ENCODE data around the gene TP53I11. TPM values are rescaled to one million over a fixed set of nuclear protein-coding genes. Genes with fewer than 3 reads are reported as not detected.
A peak's percentile ranks its signal among the peaks of the same experiment; 100 is the strongest.

The TP53I11 gene
- total RNA-seq, 1 experiment from 2014 or later: 94.2 TPM

DNA sequence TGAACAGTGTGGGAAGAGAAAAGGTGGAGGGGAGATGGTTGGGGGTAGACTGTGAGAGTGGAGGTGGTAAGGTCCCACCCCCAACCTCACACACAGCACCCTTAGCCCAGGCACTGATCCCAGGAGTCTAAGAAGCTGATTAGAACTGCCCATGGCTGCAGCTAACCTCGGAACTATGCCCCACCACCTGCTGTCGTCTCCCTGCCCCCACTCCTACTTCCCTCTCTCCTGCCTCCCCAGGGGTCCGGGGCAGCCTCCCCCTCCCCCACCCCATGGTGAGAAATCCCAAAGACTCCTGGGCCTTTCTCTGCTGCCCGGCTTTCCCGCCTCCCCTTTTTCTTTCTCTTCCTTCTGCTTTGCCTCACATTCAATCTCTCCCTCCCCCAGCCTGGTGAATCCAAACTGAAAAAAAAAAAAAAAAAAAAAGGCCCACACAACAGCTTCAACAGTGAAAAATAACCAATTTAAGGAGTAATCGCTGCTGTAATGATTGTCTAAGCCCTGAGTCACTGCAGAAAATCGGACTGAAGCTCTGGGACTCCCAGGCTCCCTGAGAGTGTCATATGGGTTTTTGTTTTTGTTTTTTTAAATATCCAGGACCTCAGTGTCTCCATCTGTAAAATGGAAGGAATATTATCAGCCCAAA is 9.6 kb upstream of the TP53I11 start:
- Mint-ChIP-seq H3K36me3 (ENCODE audit: insufficient read depth in 1 of 3, low read depth in 3 of 3) (no peaks in the 10 kb centered on the region), H3K4me1 (peaks cover 80 to 94% of the 10 kb centered on the region in 2 experiments), H3K27ac (peak overlapping the region in 2 of 3 experiments; percentile 76 to 79; a peak in 5 of 7 replicates), H3K27me3 (ENCODE audit: low read depth) (peaks cover 17% of the 10 kb centered on the region), H3K9me3 (no peaks in the 10 kb centered on the region; a peak in 1 of 5 replicates), H3K4me3 (no peak overlapping the region; a peak in 1 of 5 replicates)
- Histone ChIP-seq H3K9me3 (ENCODE audit: control insufficient read depth, low read depth, low read length) (no peaks in the 10 kb centered on the region), H3T11ph (ENCODE audit: low read length) (no peak overlapping the region), H3K79me1 (ENCODE audit: insufficient read depth, low read depth, low read length, poor library complexity, severe bottlenecking) (no peaks in the 10 kb centered on the region), H3K4ac (ENCODE audit: low read depth, low read length) (no peak overlapping the region; the same call in 1 of the 2 replicates), H4K20me1 (ENCODE audit: control insufficient read depth, insufficient read depth, insufficient read length) (no peaks in the 10 kb centered on the region), H3K4me2 (ENCODE audit: insufficient read depth, insufficient read length, low read length) (no peak overlapping the region), H3K14ac (ENCODE audit: insufficient read depth, low read length) (no peak overlapping the region; the same call in 1 of the 2 replicates), H4K5ac (ENCODE audit: insufficient read length, low read depth, low read length) (no peak overlapping the region), H2AFZ (ENCODE audit: low read length) (no peak overlapping the region), H3K56ac (ENCODE audit: insufficient read length, low read depth, low read length) (no peak overlapping the region), H3K79me2 (ENCODE audit: insufficient read depth, low read length) (no peaks in the 10 kb centered on the region), H4K8ac (replicated peaks; ENCODE audit: insufficient read length, low read depth, low read length) (no peak overlapping the region), H2BK5ac (ENCODE audit: insufficient read length, low read length) (no peak overlapping the region), H4K91ac (ENCODE audit: insufficient read length, low read depth, low read length) (no peak overlapping the region), H3K9ac (ENCODE audit: extremely low read depth, insufficient read length, low read length) (no peak overlapping the region), H3K18ac (ENCODE audit: insufficient read length, low read depth, low read length) (no peak overlapping the region), H2BK20ac (ENCODE audit: low read depth, low read length, poor library complexity, severe bottlenecking) (no peak overlapping the region), H2BK12ac (ENCODE audit: insufficient read length, low read depth, low read length) (no peak overlapping the region), H3K23ac (ENCODE audit: insufficient read length, low read depth, low read length) (no peak overlapping the region), H3K27ac (ENCODE audit: insufficient read length, low read depth, low read length) (no peak overlapping the region), H2BK120ac (ENCODE audit: low read depth, low read length, poor library complexity, severe bottlenecking) (no peak overlapping the region), H3K4me1 (ENCODE audit: insufficient read depth, low read length) (peaks cover 13% of the 10 kb centered on the region; the same call in 1 of the 2 replicates), H2AK5ac (ENCODE audit: insufficient read length, low read length) (no peak overlapping the region), H2BK15ac (ENCODE audit: low read depth, low read length) (no peak overlapping the region), H3K27me3 (ENCODE audit: insufficient read depth, low read length) (no peaks in the 10 kb centered on the region), H3K23me2 (ENCODE audit: insufficient read length, low read depth, low read length, poor library complexity, severe bottlenecking) (no peaks in the 10 kb centered on the region)
- no peak for DNase-seq
- WGBS (ENCODE audit: extremely low coverage, insufficient read length, low lambda C conversion rate): no CpG with 5 or more reads among the region's 7 CpGs
- TF ChIP-seq, protein P1, sequence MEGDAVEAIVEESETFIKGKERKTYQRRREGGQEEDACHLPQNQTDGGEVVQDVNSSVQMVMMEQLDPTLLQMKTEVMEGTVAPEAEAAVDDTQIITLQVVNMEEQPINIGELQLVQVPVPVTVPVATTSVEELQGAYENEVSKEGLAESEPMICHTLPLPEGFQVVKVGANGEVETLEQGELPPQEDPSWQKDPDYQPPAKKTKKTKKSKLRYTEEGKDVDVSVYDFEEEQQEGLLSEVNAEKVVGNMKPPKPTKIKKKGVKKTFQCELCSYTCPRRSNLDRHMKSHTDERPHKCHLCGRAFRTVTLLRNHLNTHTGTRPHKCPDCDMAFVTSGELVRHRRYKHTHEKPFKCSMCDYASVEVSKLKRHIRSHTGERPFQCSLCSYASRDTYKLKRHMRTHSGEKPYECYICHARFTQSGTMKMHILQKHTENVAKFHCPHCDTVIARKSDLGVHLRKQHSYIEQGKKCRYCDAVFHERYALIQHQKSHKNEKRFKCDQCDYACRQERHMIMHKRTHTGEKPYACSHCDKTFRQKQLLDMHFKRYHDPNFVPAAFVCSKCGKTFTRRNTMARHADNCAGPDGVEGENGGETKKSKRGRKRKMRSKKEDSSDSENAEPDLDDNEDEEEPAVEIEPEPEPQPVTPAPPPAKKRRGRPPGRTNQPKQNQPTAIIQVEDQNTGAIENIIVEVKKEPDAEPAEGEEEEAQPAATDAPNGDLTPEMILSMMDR (conservative IDR thresholded peaks at IDR 0.05): no peak
